Measurements from ENCODE around the gene WDR74.

- TF ChIP-seq CTCF (IDR thresholded peaks at IDR 0.05 in 4 of 5, conservative IDR thresholded peaks at IDR 0.05 in 1 of 5) (no peak), POLR2A (IDR thresholded peaks at IDR 0.05) (no peak)
Observed at GRCh38 chr11:62854825-62855570, 15.6 kb upstream of the WDR74 start.

Measured in gastrocnemius medialis (tissue), 4 donors.